ENCODE data around the gene PLXNA1.

DNA sequence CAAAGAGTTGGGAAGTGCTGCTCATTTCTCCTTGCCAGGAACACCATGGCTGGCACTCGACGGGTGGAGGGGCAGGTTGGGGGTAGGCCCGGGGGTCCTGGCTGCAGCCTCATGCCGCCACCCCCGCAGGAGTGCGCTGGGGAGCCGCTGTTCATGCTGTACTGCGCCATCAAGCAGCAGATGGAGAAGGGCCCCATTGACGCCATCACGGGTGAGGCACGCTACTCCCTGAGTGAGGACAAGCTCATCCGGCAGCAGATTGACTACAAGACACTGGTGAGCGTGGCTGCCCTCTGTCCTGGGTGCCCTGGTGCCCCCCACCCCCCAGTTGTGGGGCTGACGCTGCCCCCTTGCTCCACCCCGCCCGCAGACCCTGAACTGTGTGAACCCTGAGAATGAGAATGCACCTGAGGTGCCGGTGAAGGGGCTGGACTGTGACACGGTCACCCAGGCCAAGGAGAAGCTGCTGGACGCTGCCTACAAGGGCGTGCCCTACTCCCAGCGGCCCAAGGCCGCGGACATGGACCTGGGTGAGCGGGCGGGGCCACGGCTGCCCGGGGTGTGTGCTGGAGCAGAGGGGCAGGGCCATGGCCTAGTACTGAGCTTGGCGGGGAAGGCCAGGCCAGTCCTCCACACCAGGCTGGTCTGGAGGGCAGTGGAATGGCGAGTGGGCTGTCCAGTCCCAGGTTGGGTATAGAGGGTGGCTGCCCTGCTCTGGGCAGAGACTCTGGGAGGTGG, 45.1 kb downstream of the PLXNA1 start:
- TF ChIP-seq, protein P1, sequence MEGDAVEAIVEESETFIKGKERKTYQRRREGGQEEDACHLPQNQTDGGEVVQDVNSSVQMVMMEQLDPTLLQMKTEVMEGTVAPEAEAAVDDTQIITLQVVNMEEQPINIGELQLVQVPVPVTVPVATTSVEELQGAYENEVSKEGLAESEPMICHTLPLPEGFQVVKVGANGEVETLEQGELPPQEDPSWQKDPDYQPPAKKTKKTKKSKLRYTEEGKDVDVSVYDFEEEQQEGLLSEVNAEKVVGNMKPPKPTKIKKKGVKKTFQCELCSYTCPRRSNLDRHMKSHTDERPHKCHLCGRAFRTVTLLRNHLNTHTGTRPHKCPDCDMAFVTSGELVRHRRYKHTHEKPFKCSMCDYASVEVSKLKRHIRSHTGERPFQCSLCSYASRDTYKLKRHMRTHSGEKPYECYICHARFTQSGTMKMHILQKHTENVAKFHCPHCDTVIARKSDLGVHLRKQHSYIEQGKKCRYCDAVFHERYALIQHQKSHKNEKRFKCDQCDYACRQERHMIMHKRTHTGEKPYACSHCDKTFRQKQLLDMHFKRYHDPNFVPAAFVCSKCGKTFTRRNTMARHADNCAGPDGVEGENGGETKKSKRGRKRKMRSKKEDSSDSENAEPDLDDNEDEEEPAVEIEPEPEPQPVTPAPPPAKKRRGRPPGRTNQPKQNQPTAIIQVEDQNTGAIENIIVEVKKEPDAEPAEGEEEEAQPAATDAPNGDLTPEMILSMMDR (IDR thresholded peaks at IDR 0.05; ENCODE audit: low read length), result no peak
- no peak for TF ChIP-seq EZH2 (optimal IDR thresholded peaks at IDR 0.05; ENCODE audit: low read depth, low read length)

Measured in MM.1S (cell line).